Measurements from ENCODE around the gene CYSRT1.

DNA sequence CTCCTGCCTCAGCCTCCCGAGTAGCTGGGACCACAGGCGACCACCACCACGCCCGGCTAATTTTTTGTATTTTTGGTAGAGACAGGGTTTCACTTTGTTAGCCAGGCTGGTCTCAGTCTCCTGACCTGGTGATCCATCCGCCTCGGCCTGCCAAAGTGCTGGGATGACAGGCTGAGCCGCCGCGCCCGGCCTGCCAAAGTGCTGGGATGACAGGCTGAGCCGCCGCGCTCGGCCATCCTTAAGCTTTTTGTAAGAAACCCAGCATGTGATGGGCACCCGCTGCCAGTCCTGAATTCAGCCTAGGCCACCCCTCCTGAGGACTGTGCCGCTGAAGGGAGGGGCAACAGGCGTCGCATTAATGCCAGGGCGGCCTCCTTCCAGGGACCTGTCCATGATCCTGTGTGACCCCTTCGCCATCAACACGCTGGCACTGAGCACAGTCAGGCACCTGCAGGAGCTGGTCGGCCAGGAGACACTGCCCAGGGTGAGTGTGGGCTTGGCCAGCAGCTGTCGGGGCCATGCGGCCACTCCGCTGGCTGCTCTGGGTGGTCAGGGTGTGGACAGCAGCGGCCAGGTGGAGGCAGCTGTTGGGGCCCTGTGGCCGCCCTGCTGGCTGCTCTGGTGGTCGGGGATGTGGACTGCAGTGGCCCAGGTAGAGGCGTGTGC, 40.7 kb downstream of the CYSRT1 start:
- no peak for TF ChIP-seq CTCF (IDR thresholded peaks at IDR 0.05)
- TF ChIP-seq POLR2A (IDR thresholded peaks at IDR 0.05) = no peak

All from testis (tissue), 2 donors.